Measurements from ENCODE around the gene GLIS1.

The GLIS1 gene

DNA sequence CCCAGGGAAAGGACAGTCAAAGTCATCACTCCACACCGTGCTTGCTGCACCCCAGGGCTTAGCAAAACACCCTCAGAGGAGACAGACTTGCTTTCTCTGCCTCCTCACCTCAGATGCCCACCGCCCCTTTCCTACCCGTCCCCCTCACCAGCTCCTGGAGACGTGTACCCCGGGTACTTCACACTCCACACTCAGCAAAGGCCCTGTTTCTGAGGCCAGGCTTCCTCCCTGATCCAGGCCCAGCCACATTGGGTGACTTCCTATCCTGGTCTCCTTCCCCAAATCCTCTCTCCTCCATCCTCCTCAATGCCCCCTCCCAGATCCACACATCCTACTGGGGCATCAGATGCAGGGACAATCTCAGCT is 163.0 kb downstream of the GLIS1 start:
- no peak for DNase-seq

DNA sequence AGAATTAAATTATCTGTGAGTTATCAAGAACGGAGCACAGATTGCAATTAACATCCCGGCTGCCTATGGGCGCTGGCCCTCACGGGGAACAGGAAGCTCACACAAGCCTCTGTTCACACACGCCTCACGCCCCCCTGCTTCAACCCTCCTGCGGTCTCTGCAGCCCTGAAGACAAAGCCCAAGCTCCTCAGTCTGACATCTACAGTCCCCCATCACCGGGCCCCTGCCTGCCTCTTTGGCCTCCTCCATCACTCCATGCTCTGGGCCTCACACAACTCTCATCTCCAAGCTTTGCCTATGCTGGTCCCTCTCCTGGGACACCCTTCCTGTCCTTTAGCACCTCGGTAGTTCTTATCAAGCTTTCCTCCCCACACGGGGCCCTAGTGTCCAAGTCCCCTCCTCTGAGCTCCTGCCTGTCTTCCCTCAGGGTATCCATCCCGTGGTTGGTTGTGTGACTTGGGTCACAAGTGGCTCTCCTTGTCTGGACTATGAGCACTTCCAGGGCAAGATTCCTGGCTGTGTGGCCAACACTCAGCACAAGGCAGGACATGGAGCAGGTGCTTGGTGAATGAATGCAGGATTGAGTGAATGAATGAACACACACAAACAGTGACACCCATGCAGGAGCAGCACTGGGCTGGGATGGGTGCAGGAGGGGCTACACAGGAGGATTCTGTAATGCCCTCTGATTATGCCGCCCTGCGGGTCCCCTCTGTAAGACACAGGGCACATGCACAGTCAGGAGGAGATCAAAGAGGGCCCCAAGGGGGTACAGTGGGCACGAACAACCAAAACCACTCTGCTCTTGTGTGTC is 163.6 kb downstream of the GLIS1 start:
- peak; percentile 51 for DNase-seq

DNA sequence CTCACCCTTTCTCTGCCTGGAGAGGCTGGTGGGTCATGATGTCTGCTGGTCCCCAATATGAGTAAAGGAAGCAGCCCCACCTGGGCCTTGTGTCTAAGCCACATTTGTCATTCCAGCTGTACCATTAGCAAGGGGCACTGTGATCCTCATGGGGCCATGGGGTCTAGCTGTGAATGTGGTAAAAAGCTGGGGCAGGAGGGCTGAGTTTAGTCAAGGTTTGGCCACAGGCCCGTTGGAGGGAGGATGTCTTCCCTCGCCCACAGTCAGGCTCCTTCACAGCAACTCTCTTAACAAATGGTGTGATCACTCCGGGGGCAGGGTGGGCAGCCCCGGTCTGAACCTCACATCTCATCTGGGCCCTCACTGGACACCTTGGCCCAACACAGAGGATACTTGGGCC is 164.3 kb downstream of the GLIS1 start:
- peak; percentile 43 for DNase-seq

DNA sequence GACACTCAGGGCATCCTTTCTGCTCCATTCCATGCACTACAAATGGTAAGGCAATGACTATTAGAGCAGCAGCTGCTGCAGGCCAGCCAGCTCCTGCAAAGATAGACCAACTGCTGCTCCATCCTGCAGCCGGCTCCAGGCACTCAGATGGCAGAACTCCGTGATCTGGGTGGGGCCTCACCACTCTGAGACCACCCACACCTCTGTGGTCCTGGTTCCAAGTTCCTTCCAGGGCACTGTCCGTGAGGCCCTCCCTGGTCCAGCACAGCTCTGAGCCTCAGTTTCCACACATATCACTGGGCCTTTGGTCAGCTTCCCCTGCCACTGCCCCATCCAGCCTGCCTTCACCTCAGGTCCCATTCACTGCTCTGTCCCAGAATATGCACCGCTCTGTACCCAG is 165.0 kb downstream of the GLIS1 start:
- peak; percentile 38 for DNase-seq

DNA sequence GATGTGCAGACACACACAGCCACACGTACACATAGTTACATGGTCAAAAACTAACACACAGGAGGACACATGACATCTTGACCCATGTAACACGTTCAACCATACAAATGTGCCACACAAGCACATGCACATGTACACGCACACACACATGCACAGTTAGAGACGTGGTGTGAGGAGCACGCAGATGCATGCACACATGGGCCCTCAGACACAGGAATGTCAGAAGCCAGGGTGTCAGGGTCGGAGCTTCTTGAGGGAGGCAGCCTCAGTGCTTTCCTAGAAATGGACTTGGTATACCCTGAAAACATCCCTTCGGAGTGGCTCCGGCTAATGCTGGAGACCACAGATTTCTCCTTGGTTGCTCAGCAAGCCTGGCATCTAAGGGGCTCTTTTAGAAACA is 165.4 kb downstream of the GLIS1 start:
- peak; percentile 46 for DNase-seq

DNA sequence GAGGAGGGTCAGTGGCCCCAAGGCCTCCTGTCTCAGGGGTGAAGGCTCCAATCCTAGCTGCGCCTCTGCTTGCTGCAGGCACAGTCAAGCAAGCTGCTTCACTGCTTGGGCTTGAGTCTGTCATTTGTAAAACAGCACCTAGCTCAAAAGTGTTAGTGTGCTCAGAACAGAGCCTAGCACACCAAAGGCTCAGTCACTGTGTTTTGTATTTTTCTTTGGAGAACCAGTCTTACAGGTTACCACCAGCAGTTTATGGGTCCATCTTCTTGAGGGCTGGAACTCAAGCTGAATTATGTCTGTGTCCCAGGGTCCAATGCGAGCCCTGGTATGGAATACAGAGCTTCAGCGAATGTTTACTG is 166.2 kb downstream of the GLIS1 start:
- DNase-seq: peak; percentile 37

DNA sequence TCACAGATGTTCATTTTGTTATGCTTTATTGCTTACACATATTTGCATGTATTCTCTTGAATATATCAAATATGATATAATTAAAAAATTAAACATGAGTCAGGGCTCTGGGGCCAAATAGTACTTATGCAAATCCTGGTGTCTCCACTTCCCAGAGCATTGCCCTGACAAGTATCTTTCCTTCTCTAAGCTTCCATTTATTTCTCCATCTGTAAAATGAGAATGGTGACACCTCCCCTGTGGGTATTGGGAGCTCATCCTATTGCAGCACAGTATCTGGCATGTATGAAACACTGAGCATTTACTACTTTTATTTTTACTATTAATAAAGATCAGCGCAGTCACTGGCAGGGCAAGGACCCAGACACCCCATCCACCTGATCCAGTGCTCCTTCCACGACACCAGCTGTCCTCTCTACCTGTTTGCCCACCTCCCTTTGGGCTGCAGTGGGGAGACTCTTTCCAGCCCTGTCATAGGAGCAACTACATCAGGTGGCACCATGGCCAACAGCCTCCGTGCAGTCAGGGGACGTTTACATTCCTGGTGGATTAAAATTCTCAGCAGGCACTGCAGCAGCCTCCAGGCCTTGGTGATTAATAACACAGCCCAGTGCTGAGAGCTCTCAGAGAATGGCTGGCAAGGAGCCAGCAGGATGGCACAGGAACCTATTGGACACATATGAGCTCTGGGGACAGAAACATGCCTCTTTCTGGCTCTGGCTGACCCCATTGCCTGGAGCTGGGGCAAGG is 166.7 kb downstream of the GLIS1 start:
- DNase-seq: peak; percentile 42

DNA sequence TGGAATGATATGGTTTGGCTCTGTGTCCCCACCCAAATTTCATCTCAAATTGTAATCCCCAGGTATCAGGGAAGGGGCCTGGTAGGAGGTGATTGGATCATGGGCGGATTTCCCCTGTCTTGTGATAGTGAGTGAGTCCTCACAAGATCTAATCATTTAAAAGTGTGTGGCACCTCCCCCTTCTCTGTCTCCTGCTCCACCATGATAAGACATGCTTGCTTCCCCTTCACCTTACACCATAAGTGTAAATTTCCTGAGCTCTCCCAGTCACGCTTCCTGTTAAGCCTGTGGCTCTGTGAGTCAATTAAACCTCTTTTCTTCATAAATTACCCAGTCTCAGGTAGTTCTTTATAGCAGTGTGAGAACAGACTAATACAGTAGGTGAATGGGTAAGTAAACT is 170.4 kb downstream of the GLIS1 start:
- DNase-seq: no peak

DNA sequence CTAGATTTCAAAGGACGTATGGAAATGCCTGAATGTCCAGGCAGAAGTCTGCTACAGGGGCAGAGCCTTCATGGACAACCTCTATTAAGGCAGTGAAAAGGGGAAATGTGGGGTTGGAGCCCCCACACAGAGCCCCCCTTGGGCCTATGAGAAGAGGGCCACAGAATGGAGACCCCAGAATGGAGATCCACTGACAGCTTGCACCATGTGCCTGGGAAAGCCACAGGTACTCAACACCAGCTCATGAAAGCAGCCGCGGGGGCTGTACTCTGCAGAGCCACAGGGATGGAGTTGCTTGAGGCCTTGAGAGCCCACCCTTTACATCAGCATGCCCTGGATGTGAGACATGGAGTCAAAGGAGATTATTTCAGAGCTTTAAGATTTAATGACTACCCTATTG is 171.1 kb downstream of the GLIS1 start:
- peak; percentile 30 for DNase-seq

DNA sequence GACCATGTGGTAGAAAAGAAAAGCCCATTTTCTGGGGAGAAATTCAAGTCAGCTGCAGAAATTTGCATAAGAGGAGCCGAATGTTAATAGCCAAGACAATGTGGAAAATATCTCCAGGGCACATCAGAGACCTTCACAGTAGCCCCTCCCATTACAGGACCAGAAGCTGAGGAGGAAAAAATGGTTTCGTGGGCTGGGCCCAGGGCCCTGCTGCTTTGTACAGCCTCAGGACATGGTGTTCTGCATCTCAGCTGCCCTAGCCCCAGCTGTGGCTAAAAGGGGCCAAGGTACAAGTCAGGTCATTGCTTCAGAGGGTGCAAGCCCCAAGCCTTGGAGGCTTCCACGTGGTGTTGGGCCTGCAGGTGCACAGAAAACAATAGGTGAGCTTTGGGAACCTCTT is 171.5 kb downstream of the GLIS1 start:
- DNase-seq: peak; percentile 21

DNA sequence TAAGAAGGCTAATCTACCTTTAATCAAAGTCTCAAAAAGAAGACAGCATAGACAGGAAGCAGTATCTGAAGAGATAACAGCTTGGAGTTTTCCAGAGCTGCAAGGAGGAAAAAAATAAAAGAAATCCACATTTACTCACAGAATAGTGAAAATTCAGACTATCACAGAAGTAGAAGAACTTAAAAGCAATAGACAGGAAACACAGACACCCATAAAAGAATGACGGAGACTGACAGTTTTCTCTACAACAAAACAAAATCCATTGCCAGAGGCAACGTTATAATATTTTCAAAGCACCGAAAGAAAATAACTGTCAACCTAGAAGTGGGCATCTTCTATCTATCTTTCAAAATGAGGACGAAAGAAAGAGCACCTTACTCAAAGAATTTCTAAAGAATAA is 175.4 kb downstream of the GLIS1 start:
- DNase-seq: no peak

DNA sequence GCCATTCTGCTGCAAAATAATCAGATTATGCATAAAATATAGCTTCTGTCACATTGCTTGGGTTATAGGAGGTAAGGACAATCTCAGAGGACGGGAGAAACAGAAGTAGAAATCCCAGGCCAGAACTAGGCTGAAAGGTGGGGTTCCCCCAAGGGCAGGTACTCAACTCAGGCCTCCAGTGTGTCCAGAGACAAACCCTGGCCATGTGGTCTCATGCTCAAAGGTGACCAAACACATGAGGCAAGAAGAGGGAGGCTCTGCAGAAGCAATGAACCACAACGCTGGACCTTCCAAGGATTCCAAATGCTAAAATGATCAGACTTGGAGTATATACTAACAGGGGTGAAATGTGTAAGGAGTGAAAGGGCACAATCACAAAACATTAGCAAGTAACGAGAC is 176.0 kb downstream of the GLIS1 start:
- DNase-seq: no peak

DNA sequence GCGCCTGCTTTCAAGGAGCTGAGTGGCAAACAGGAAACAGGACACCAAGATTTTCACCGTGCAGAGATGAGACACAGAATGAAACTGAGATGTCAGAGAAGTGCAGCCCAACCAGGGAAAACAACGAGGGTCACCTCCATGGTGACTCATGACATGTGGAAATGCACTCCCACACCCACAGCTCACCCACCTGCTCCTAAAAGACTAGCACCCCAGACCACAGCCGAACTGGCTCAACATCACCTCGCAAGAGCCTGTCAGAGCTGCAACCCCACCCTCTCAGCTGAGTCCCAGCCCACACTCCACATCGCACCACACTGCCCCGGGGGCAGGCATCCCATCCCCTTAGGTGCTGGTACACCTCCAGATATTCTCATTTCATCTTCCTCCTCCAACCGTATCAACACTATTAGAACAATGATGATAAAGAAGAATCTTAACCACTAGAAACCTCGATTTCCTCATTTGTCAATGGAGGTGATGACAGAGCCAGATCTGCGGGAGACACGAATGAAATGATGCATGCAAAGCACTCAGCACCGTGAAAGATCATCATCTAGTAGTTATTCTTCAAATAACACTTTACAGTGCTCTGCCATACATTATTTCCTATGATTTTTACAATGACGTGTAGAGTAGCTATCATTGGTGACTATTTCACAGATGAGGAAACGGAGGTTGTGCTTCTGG is 176.5 kb downstream of the GLIS1 start:
- peak; percentile 58 for DNase-seq

DNA sequence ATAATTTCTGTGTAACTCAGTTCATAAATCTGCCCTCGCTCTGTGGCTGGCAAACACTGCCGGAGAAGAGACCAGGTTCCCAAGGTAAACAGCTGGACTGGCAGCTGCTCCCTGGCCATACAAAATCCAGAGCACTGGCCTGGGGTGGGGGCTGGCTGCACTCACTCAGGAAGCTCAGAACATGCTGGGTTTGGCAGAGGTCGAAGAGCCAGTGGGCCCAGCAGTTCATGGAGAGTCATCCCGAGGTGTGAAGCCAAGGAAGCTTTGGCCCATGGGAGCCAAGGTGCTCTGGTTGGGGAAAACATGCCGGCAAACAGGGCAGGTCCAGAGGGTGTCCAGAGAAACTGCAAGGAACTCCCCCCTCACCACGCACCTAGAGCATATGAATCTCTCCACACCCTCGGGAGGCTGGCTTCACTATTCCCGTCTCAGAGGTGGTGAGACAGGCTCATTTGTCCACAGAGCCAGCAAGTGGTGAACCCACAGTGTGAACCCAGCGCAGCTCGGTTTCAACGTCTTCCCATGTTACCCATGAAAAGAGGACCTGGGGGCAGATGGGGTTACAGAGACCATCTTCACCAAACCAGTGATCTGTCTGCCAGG is 177.4 kb downstream of the GLIS1 start:
- peak; percentile 46 for DNase-seq

DNA sequence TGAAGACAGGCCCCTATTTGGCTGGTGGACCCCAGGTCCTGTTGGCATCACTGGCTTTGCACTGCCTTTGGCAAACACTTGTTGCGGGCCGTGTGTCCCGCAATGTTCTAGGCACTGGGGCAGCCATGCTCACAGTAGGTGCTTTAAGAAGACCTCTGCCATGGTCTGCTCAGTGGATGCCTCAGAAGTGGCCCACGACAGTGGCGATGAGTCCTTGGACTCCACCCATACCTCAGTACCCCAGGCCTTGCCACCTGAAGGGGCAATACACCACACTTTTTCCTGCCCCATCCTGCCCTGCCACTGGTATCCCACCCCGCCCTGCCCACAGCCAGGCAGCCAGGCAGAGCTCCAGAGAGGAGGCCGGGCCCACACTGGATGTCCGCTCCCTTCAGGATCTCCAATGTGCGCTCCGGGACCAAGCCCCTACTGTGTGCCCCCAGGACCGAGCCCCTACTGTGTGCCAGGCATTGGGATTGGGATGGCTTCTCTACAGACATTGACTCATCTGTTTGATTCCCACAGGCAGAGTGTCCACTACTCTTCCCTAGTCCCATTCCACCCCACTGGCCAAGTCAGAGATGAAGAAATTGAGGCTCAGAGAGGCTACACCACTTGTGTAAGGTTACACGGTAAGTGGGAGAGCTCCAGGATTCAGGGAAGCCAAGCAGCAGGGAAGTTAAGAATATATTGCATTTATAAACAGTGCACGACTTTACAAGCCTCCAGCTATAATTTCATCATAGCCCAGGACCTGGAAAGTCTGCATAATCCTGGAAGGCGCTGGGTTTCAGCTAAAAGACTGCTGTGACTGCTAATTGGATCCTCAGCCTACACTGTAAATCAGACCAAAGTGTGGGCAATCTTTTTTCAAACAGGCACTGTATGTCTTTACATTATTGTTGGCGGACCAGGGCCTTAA is 178.1 kb downstream of the GLIS1 start:
- DNase-seq: peak; percentile 53

DNA sequence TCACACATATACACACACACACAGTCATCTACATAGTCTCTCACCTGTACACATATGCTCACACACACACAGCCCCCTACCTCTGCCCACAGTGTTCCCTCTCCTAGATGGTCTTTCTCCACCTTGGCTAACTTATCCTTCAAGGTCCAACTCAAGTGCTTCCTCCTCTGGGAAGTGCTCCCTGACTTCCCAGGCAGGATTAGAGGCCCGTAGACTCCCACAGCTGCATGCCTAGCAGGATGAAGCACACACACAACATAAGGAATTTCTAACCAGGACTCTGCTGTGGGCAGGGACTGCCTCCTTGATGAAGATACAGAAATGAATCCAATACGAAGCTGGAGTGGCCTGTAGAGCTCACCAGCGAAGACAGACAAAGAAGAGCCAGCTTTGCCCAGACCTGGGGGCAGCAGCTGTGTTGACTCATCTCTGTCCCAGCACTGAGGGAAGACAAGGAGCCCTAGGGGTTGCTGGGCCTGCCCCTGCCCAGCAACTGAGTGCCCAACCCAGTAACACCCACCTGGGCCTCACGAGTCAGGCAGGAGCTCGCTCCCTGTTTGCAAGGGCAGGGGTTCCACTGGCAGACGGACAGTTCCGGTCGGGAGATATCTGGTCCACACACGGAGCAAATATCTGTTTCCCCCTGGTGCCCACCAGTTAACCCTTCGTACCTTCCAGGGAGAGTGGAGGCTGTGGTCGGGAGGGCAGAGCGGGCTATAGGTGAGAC is 178.9 kb downstream of the GLIS1 start:
- peak; percentile 22 for DNase-seq

DNA sequence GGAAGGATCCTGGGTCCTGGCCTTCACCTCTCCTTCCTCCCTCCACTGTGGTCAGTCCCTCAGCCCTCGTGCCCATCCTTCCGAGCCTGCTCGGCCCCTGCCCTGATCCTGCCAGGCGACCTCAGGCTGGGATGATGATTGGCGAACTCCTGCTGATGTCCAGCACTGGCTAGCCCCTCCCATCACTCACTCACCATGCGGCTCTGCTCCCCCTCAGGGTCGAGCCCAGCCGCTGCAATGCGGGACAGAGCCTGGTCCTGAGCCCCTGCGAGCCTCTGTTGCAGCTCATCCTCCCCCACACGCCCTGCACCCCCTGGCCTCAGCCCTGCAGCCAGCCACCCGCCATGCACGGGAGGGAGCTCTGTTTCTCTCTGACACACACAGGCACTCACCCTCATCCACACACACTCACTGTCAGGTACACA is 179.6 kb downstream of the GLIS1 start:
- DNase-seq: peak; percentile 48

DNA sequence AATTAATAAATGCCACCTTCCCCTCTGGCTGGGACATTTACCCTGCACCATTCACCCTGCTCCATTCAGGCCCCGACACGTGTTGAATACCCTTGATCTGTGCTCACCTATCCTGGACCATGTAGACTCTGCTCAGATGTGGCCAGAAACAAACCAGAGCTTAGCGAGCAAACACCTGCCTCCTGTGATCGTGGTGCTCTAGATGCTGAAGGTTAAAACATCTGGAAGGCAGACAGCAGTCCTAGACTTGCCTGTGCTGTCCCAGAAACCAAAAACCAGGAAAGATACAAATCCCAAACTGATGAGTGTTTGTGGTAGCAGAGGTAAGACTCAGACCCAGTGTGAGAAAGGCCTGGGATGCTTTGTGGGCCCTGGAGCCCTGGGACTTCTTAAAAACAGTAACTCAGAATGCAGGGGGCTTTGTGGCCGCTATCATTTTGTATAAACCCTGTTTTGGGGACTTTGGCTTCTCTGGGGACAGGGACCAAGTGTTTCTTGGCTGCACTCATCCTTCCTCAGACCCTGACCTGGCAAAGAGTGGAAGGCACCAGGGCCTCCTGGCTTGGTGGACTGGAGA is 180.1 kb downstream of the GLIS1 start:
- peak; percentile 25 for DNase-seq

DNA sequence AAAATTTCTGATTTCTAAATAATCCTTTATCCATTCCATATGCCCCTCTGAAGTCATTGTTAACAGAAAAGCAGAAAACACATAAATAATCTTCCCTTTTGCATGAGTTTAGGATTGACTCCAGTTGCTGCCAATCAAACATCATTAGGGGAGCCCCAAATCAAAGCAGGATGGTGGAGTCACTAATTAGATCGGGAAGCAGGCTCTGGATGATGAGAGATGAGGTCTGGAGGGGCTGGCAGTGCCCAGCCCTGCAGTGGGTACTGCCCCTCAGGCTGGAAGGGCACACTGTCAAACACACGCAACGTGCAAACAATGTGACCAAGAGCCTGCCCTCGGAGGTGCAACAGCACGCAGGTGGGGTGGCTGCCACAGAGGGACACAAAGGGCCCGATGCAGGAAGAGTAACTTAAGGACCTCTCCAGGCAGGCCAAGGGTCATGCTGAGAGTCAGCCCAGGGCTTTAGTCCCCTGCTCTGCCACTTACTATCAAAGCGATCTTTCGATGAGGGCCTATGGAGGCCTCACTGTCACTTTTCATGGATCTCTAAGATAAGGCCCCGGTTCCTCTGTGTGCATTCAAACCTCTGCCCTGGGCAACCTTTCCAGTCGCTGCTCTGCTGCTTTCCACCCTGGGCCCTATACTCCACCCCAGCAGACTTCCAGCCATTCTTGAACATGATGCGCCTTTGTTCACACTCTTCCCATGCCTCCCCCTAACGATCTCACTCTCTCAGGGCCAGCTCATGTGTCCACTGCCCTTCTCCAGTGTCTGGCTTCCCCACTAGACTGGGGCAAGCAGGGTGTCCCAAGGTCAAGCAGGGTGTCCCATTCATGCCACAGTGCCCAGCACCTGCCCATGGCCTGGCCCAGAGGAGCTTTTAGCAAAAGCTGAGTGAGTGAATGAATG is 180.9 kb downstream of the GLIS1 start:
- peak; percentile 48 for DNase-seq

DNA sequence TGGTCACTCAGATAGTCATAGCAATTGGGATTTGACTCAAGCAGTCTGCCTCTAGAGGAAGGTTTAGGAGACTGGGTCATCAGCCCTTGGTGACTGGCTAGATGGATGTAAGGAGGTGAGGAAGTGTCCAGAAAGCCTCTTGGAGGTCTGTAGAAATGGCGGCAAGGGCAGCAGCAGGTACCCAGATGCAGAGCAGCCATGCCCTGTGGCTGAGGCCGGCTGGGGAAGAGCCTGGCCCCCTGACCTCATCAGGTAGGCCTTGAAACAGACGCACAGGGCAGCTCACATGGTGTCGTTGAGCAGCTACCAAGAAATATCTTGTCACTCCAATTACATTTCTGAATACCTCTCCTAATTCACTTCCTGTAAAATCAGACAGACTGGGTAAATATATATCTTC is 181.6 kb downstream of the GLIS1 start:
- peak; percentile 47 for DNase-seq

All from activated effector memory CD4-positive, alpha-beta T cell treated with anti-CD3 and anti-CD28 coated beads, Interleukin-2, amount 50 U/mL, for 16 hours (primary cell).